HG02970 (cell line): ENCODE measurements around the gene PPP1R3G.

ENCODE experiments used
- ATAC-seq: cut with Tn5 transposase; IDR thresholded peaks from one replicate; pipeline ENCODE4 v1.9.1; 2021; ENCODE audit warnings: mild to moderate bottlenecking, moderate library complexity, moderate number of reproducible peaks; ENCODE audit not compliant: unreplicated experiment, low FRiP score

The PPP1R3G gene

DNA sequence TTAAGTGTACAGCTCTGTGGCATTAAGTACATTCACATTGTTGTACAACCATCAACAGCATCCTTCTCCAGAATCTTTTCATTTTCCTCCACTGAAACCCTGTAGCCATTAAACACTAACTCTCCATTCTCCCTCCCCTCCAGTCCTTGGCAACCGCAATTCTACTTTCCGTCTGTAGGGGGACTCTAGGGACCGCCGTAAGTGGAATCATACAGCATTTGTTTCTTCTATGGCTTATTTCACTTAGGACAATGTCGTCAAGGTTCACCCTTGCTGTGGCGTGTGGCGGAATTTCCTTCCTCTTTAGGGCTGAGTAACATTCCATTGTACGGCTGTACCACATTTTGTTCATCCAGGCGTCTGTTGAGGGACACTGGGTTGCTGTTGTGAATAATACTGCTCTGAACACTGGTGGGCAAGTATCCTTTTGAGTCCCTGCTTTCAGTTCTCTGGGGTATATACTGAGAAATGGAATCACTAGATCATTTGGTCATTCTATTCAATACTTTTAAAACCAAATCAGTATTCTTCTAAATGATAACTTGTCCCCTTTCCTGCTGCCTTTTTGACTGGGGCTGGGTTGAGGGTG lies 50.7 kb downstream of the PPP1R3G start:
- no peak for ATAC-seq

DNA sequence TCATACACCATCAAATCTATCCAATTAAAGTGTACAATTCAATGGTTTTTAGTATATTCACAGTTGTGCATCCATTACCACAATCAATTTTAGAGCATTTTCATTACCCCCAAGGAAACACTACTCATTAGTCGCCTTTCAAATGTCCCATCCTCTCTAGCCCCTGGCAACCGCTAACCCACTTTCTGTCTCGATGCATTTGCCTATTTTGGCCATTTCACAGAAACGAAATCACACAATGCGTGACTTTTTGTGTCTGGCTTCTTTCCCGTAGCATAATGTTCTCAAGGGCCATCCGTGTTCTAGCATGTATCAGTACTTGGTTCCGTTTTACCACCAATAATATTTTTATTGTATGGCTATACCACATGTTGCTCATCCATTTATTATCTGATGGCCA lies 51.7 kb downstream of the PPP1R3G start:
- no peak for ATAC-seq
